HCT116 (cell line): ENCODE results near the gene ENPP3. TPM values are rescaled to one million over a fixed set of nuclear protein-coding genes. Genes with fewer than 3 reads are reported as not detected.

Experiments
- ATAC-seq: fragments of 200-7000 bp; cut with Tn5 transposase; 2 replicates; pipeline ENCODE4 v1.9.1; 2020; ENCODE audit warnings: mild to moderate bottlenecking, moderate library complexity
- BruUV-seq: library from RNA; stranded (reverse); fragments of 400-500 nt; replicated peaks from 2 replicates; lab custom pipeline; 2021; lab: Mats Ljungman, UMichigan
- CTCF ChIA-PET: fragments of 300-600 bp; sonication (Branson Sonifier 250); formaldehyde crosslinking; loops from one replicate; lab custom pipeline; 2021; ENCODE audit warnings: antibody characterized with exemption; lab: Charles Lee
- POLR2A ChIA-PET: fragments of 300-600, 350-600 bp; sonication (Branson Sonifier 250); formaldehyde crosslinking; loops from one replicate; lab custom pipeline; 2021; ENCODE audit warnings: antibody characterized with exemption; lab: Charles Lee
- RAD21 ChIA-PET, 2 experiments: fragments of 300-600 bp; sonication (Branson Sonifier 250); formaldehyde crosslinking; loops; one replicate each; lab custom pipeline; 2023; ENCODE audit warnings: low total read pairs in 2 of 2; ENCODE audit not compliant: uncharacterized antibody in 2 of 2, unreplicated experiment in 2 of 2, low non-redundant PET in 1 of 2; lab: Charles Lee
- DNase-seq: peaks from one replicate; pipeline ENCODE4 v3.0.0-alpha.2; 2010; ENCODE audit warnings: low read depth, low spot score
- H2AFZ ChIP-seq: fragments of 200-600 bp; shearing (Covaris generic), sonication (generic); 2 replicates; pipeline ENCODE4 v1.6.1; 2017; ENCODE audit warnings: low read depth, mixed run types, mixed read lengths, antibody characterized with exemption, low read length; ENCODE audit not compliant: poor library complexity, severe bottlenecking
- H3K27ac ChIP-seq: 2 replicates; pipeline ENCODE4 v1.5.1; 2012; ENCODE audit warnings: low read depth, low read length
- H3K27me3 ChIP-seq: fragments of 200-600 bp; sonication (generic); 2 replicates; pipeline ENCODE4 v1.6.1; 2016; ENCODE audit warnings: mixed run types, low read length, mixed read lengths; ENCODE audit not compliant: insufficient read depth
- H3K36me3 ChIP-seq, 2 experiments: fragments of 200-500 bp in 1 of 2; fragments of 200-600 bp in 1 of 2; sonication (Bioruptor generic) in 1 of 2; sonication (generic) in 1 of 2; 2 replicates each; pipeline versions ENCODE4 v1.5.1 to v1.6.1; 2014 to 2016; ENCODE audit warnings: low read length in 2 of 2, inconsistent platforms in 1 of 2, mixed read lengths in 1 of 2, mixed run types in 1 of 2; ENCODE audit not compliant: insufficient read depth in 2 of 2, control insufficient read depth in 1 of 2
- H3K4me1 ChIP-seq, 2 experiments: fragments of 200-600 bp in 1 of 2; sonication (generic) in 1 of 2; 2 replicates each; pipeline versions ENCODE4 v1.5.1 to v1.6.1; 2012 to 2017; ENCODE audit warnings: low read length in 2 of 2, inconsistent platforms in 1 of 2, mild to moderate bottlenecking in 1 of 2, mixed read lengths in 1 of 2, mixed run types in 1 of 2, moderate library complexity in 1 of 2; ENCODE audit not compliant: insufficient read depth in 2 of 2, control insufficient read depth in 1 of 2
- H3K4me2 ChIP-seq: fragments of 200-600 bp; sonication (generic); 2 replicates; pipeline ENCODE4 v1.6.1; 2017; ENCODE audit warnings: mixed run types, low read length, mixed read lengths
- H3K4me3 ChIP-seq, 2 experiments: fragments of 200-600 bp in 1 of 2; sonication (generic) in 1 of 2; replicated peaks in 1 of 2; 2 replicates each; pipeline ENCODE4 v1.5.1; 2011 to 2016; ENCODE audit warnings: low read length in 2 of 2, control low read depth in 1 of 2, low read depth in 1 of 2, mild to moderate bottlenecking in 1 of 2, mixed read lengths in 1 of 2, mixed run types in 1 of 2
- H3K79me2 ChIP-seq: fragments of 200-600 bp; sonication (generic); 2 replicates; pipeline ENCODE4 v1.6.1; 2017; ENCODE audit warnings: mild to moderate bottlenecking, mixed run types, low read length, moderate library complexity, mixed read lengths; ENCODE audit not compliant: insufficient read depth
- H3K9ac ChIP-seq: fragments of 200-600 bp; sonication (generic); 2 replicates; pipeline ENCODE4 v1.6.1; 2016; ENCODE audit warnings: low read length, mixed read lengths
- H3K9me2 ChIP-seq: fragments of 200-600 bp; sonication (generic), shearing (Covaris generic); 2 replicates; pipeline ENCODE4 v1.6.1; 2017; ENCODE audit warnings: mixed run types, mild to moderate bottlenecking, moderate library complexity; ENCODE audit not compliant: insufficient read depth
- H3K9me3 ChIP-seq, 2 experiments: fragments of 200-500 bp in 1 of 2; fragments of 200-600 bp in 1 of 2; sonication (Bioruptor generic) in 1 of 2; sonication (generic) in 1 of 2; 2 replicates each; pipeline ENCODE4 v1.6.1; 2014 to 2017; ENCODE audit warnings: low read length in 2 of 2, mixed read lengths in 2 of 2, inconsistent platforms in 1 of 2, low read depth in 1 of 2, mild to moderate bottlenecking in 1 of 2, mixed run types in 1 of 2, moderate library complexity in 1 of 2; ENCODE audit not compliant: control insufficient read depth in 1 of 2, insufficient read depth in 1 of 2
- H4K20me1 ChIP-seq: fragments of 200-600 bp; sonication (generic), shearing (Covaris generic); 2 replicates; pipeline ENCODE4 v1.6.1; 2017; ENCODE audit warnings: mixed run types, mild to moderate bottlenecking, moderate library complexity; ENCODE audit not compliant: insufficient read depth
- EGR1 ChIP-seq: IDR thresholded peaks from 2 replicates; pipeline ENCODE4 v1.6.1; 2012; ENCODE audit warnings: low read depth
- ZFX ChIP-seq: fragments of 450-650 bp; IDR thresholded peaks from 2 replicates; pipeline ENCODE4 v1.6.1; 2017
- ZNF274 ChIP-seq: fragments of 200-500 bp; sonication (Bioruptor generic); IDR thresholded peaks from 2 replicates; pipeline ENCODE4 v1.6.1; 2014; ENCODE audit warnings: mild to moderate bottlenecking, low read depth, low read length, inconsistent platforms
- intact Hi-C: fragments of 100-400 bp; cut with micrococcal nuclease; formaldehyde crosslinking; loops from 2 replicates; pipeline ENCODE4 v1.10.0; 2022
- total RNA-seq: library from RNA; stranded (reverse); gene quantifications from one replicate; pipeline ENCODE4 v1.2.1, GENCODE V29; 2021; ENCODE audit not compliant: unreplicated experiment
- TF ChIP-seq, protein P1 (sequence below): IDR thresholded peaks from 2 replicates; pipeline ENCODE4 v1.6.1; 2011; ENCODE audit warnings: mild to moderate bottlenecking, low read length, moderate library complexity; ENCODE audit not compliant: insufficient replicate concordance; ENCODE audit errors: extremely low read depth
- TF ChIP-seq, protein P2 (sequence below), 3 experiments: fragments of 200-600 bp in 1 of 3; sonication (generic) in 1 of 3; IDR thresholded peaks in 2 of 3; conservative IDR thresholded peaks in 1 of 3; 2 replicates each; pipeline ENCODE4 v1.5.1; 2012 to 2017; ENCODE audit warnings: low read depth in 2 of 3, low read length in 2 of 3, antibody characterized with exemption in 1 of 3, borderline replicate concordance in 1 of 3, control low read depth in 1 of 3, mild to moderate bottlenecking in 1 of 3, mixed read lengths in 1 of 3, mixed run types in 1 of 3, moderate library complexity in 1 of 3; ENCODE audit not compliant: insufficient read depth in 1 of 3

Gene ENPP3
- total RNA-seq, 1 experiment from 2014 or later = 0.15 TPM

DNA sequence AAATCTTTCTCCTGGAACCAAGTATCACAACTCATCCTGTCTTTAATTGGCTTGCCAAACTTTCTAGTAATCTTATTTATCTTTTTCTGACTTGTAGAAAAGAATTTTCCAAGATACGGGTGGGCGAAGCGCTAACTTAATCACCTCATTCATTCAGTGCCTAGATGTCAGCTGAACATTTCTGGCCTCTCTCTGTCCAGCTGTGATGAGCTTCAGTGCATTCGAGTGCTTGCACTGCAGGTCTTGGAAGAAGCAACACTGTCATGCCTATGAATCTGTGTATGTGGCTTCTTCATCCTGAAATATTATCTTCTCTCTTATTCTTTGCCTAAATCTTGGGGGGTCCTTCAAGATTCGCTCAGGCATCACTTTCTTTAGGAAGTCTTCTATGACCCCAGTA is 154.4 kb downstream of the ENPP3 start:
- H3K9ac ChIP-seq = no peak overlapping the region
- H3K4me2 ChIP-seq = no peak overlapping the region
- H3K27ac ChIP-seq = no peak overlapping the region
- BruUV-seq = no TSS peak
- DNase-seq (no peak), ATAC-seq (no peak)
- H3K9me3 ChIP-seq = no peaks in the 10 kb centered on the region
- H3K9me2 ChIP-seq = no peaks in the 10 kb centered on the region
- H2AFZ ChIP-seq = no peak overlapping the region
- H4K20me1 ChIP-seq = no peaks in the 10 kb centered on the region
- ChIA-PET POLR2A (no interaction called here), CTCF (no interaction called here), RAD21 (no interaction called here)
- no peaks in the 10 kb centered on the region for H3K79me2 ChIP-seq
- H3K27me3 ChIP-seq = no peaks in the 10 kb centered on the region
- H3K4me3 ChIP-seq = no peak overlapping the region
- H3K4me1 ChIP-seq = no peaks in the 10 kb centered on the region
- no peaks in the 10 kb centered on the region for H3K36me3 ChIP-seq
- intact Hi-C loops = no loop called here
- TF ChIP-seq, protein P1, sequence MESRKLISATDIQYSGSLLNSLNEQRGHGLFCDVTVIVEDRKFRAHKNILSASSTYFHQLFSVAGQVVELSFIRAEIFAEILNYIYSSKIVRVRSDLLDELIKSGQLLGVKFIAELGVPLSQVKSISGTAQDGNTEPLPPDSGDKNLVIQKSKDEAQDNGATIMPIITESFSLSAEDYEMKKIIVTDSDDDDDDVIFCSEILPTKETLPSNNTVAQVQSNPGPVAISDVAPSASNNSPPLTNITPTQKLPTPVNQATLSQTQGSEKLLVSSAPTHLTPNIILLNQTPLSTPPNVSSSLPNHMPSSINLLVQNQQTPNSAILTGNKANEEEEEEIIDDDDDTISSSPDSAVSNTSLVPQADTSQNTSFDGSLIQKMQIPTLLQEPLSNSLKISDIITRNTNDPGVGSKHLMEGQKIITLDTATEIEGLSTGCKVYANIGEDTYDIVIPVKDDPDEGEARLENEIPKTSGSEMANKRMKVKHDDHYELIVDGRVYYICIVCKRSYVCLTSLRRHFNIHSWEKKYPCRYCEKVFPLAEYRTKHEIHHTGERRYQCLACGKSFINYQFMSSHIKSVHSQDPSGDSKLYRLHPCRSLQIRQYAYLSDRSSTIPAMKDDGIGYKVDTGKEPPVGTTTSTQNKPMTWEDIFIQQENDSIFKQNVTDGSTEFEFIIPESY = no peak
- no peak for TF ChIP-seq ZFX

DNA sequence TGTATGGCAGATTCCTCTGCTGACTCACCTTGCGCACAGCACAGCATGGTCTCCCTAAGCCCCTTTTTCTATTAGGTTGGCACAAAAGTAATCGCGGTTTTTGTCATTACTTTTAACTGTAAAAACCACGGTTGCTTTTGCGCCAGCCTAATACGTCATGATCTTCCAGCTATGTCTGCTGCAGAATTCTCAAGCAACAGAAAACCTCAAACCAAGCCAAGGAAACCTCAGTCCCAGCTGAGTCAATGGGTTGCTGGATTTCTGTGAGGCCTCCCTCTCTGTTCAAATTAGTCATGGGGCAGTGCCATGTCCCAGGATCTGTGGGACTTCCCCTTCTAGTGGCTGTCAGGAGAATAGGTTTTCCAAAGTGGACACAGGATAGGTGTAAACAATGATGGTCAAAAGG is 155.0 kb downstream of the ENPP3 start:
- Histone ChIP-seq H3K9me2 (no peaks in the 10 kb centered on the region), H3K4me1 (no peaks in the 10 kb centered on the region), H3K27me3 (no peaks in the 10 kb centered on the region), H4K20me1 (no peaks in the 10 kb centered on the region), H3K79me2 (no peaks in the 10 kb centered on the region), H2AFZ (no peak overlapping the region), H3K27ac (no peak overlapping the region), H3K9ac (no peak overlapping the region), H3K4me2 (no peak overlapping the region), H3K9me3 (no peaks in the 10 kb centered on the region)
- ChIA-PET RAD21 (no interaction called here), CTCF (no interaction called here), POLR2A (no interaction called here)
- ATAC-seq (peak; percentile 87), DNase-seq (no peak)
- intact Hi-C loops = no loop called here
- no peak for TF ChIP-seq ZFX
- no peak for TF ChIP-seq ZNF274
- no peak for TF ChIP-seq EGR1
- TF ChIP-seq, protein P2, sequence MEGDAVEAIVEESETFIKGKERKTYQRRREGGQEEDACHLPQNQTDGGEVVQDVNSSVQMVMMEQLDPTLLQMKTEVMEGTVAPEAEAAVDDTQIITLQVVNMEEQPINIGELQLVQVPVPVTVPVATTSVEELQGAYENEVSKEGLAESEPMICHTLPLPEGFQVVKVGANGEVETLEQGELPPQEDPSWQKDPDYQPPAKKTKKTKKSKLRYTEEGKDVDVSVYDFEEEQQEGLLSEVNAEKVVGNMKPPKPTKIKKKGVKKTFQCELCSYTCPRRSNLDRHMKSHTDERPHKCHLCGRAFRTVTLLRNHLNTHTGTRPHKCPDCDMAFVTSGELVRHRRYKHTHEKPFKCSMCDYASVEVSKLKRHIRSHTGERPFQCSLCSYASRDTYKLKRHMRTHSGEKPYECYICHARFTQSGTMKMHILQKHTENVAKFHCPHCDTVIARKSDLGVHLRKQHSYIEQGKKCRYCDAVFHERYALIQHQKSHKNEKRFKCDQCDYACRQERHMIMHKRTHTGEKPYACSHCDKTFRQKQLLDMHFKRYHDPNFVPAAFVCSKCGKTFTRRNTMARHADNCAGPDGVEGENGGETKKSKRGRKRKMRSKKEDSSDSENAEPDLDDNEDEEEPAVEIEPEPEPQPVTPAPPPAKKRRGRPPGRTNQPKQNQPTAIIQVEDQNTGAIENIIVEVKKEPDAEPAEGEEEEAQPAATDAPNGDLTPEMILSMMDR (IDR thresholded peaks at IDR 0.05 in 2 of 3, conservative IDR thresholded peaks at IDR 0.05 in 1 of 3; ENCODE audit: borderline replicate concordance in 1 of 3, insufficient read depth in 1 of 3, low read depth in 2 of 3, low read length in 2 of 3) = 0 out of 6 replicates have a peak, but pooled peaks of 2 of the 3 experiments have one; percentile 24 to 30
- TF ChIP-seq, all 23 proteins: peak for 1
- no TSS peak for BruUV-seq
- Histone ChIP-seq H3K36me3 (no peaks in the 10 kb centered on the region), H3K4me3 (no peak overlapping the region)
